ENCODE measurements around the gene CFAP74.

GRCh38 chr1:1921901-1922701 is 81.5 kb downstream of the CFAP74 start:
- TF ChIP-seq, protein P1, sequence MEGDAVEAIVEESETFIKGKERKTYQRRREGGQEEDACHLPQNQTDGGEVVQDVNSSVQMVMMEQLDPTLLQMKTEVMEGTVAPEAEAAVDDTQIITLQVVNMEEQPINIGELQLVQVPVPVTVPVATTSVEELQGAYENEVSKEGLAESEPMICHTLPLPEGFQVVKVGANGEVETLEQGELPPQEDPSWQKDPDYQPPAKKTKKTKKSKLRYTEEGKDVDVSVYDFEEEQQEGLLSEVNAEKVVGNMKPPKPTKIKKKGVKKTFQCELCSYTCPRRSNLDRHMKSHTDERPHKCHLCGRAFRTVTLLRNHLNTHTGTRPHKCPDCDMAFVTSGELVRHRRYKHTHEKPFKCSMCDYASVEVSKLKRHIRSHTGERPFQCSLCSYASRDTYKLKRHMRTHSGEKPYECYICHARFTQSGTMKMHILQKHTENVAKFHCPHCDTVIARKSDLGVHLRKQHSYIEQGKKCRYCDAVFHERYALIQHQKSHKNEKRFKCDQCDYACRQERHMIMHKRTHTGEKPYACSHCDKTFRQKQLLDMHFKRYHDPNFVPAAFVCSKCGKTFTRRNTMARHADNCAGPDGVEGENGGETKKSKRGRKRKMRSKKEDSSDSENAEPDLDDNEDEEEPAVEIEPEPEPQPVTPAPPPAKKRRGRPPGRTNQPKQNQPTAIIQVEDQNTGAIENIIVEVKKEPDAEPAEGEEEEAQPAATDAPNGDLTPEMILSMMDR (IDR thresholded peaks at IDR 0.05): no peak
- TF ChIP-seq POLR2A (IDR thresholded peaks at IDR 0.05): no peak
- no peak for TF ChIP-seq POLR2AphosphoS5 (IDR thresholded peaks at IDR 0.05)
